Lower lobe of right lung (tissue), 2 donors: ENCODE data around the gene MRTFA. TPM values are rescaled to one million over a fixed set of nuclear protein-coding genes. Genes with fewer than 3 reads are reported as not detected.

Source experiments
- ATAC-seq, 2 donors: fragments of 200-7000 bp; cut with Tn5 transposase; one replicate each; pipeline ENCODE4 v1.9.1; 2020 to 2022; ENCODE audit warnings: mild to moderate bottlenecking in 2 of 2, moderate library complexity in 2 of 2
- DNase-seq: peaks from one replicate; pipeline ENCODE4 v3.0.0-alpha.2; 2020
- H3K27ac ChIP-seq: fragments of 200-600 bp; one replicate; pipeline ENCODE4 v1.8.0; 2022
- H3K27me3 ChIP-seq: fragments of 200-600 bp; one replicate; pipeline ENCODE4 v1.8.0; 2022; ENCODE audit warnings: low read depth
- H3K36me3 ChIP-seq: fragments of 200-600 bp; one replicate; pipeline ENCODE4 v1.8.0; 2022; ENCODE audit warnings: mild to moderate bottlenecking
- H3K4me1 ChIP-seq: fragments of 200-600 bp; one replicate; pipeline ENCODE4 v1.8.0; 2022
- H3K4me3 ChIP-seq: fragments of 200-600 bp; one replicate; pipeline ENCODE4 v1.8.0; 2022; ENCODE audit warnings: mild to moderate bottlenecking
- H3K9me3 ChIP-seq: fragments of 200-600 bp; one replicate; pipeline ENCODE4 v1.8.0; 2022
- intact Hi-C: fragments of 100-400 bp; cut with DNase I; formaldehyde crosslinking; loops from one replicate; pipeline ENCODE4 v1.11.0; 2022
- long read RNA-seq: library from polyadenylated mRNA; unstranded; transcript quantifications from one replicate; pipeline ENCODE4 v2.0.0, GENCODE V29; 2021
- total RNA-seq: library from RNA; stranded (reverse); fragmentation: NEBNext Ultra II Directional; extraction: Animal tissue kit (Norgen Biotek cat#: 25700); gene quantifications from one replicate; pipeline ENCODE4 v1.2.1, GENCODE V29; 2021
- TF ChIP-seq, protein P1 (sequence below): fragments of 200-600 bp; IDR thresholded peaks from one replicate; pipeline ENCODE4 v1.8.0; 2022; ENCODE audit warnings: antibody characterized with exemption, mild to moderate bottlenecking
- donor health status: DM: no; HTN: yes; CAD: no; lungs with severe emphysema.

MRTFA gene
- 54.2 TPM for total RNA-seq
- long read RNA-seq, partial matches to known transcripts = 11 of 40 reads
- long read RNA-seq, other reads (novel, unspliced or antisense) = 28 of 40 reads

DNA sequence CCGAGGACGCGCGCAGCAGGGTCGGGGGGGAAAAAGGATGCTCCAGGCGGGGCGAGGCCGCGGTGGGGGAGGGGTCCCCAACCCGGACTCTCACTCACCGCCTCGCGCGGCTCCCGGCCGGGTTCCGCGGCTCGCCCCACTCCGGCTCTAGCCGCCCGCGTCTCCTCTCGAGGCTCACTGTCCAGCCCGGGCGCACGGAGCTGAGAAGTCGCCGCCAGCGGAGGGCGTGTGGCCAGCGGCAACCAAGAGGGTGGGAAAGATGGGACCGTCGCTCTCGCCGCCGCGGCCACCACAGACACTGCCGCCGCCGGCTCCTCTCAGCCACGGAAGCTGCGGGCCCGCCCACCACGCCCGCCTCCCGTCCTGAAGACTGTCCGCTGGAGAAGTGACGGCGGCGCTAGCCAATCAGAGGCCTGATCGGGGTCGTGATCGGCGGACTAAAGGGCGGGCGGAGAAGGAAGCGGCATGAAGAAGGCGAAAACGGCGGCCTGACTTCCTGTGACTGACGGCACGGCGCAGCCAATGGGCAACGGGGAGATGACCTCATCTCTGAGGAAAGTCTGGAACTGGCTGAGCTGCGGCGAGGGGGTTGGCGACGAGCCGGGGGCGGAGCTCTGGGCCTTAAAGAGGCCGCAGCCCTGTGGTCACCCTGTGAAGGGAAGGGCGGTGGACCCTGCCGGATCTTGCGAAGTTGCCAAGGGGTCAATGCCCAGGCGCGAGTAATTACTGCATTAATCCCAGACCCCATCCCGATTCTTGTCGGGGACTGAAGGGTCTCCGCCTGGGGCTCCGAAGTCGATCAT is at the start of gene MRTFA:
TSS of gene MRTFA (minus strand) at position 340 of the 803 bp plus-strand sequence.
- peaks cover 33% of the 10 kb centered on the region for H3K4me1 ChIP-seq
- H3K27me3 ChIP-seq = no peaks in the 10 kb centered on the region
- intact Hi-C loops = no loop called here
- no peaks in the 10 kb centered on the region for H3K36me3 ChIP-seq
- peak; percentile 98 for ATAC-seq
- H3K4me3 ChIP-seq = peak within 1 kb of the TSS; percentile 80
- DNase-seq = peak; percentile 100
- peak within 1 kb of the TSS; percentile 95 for H3K27ac ChIP-seq
- H3K9me3 ChIP-seq = no peaks in the 10 kb centered on the region
- TF ChIP-seq, protein P1, sequence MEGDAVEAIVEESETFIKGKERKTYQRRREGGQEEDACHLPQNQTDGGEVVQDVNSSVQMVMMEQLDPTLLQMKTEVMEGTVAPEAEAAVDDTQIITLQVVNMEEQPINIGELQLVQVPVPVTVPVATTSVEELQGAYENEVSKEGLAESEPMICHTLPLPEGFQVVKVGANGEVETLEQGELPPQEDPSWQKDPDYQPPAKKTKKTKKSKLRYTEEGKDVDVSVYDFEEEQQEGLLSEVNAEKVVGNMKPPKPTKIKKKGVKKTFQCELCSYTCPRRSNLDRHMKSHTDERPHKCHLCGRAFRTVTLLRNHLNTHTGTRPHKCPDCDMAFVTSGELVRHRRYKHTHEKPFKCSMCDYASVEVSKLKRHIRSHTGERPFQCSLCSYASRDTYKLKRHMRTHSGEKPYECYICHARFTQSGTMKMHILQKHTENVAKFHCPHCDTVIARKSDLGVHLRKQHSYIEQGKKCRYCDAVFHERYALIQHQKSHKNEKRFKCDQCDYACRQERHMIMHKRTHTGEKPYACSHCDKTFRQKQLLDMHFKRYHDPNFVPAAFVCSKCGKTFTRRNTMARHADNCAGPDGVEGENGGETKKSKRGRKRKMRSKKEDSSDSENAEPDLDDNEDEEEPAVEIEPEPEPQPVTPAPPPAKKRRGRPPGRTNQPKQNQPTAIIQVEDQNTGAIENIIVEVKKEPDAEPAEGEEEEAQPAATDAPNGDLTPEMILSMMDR = no peak

DNA sequence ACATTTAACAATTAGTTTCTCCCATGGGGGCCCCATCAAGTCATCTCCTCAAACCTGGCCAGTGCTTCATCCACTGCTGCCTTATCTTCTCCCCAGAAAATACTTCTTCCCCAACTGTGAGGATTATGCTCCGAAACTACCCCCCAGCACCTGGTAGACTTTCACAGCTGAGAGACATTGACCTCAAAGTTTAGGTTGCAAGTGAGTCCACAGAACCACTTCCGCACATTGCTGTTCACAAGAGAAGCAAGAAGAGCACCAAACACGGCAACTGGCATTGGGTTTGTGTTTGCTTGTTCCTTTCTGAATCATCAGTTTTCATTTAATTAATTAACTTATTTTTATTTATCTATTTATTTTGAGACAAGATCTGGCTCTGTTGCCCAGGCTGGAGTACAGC is 48.9 kb upstream of the MRTFA start:
- intact Hi-C loops = no loop called here
- Histone ChIP-seq H3K36me3 (no peaks in the 10 kb centered on the region), H3K27me3 (peaks cover 5% of the 10 kb centered on the region), H3K4me3 (no peak overlapping the region), H3K4me1 (no peaks in the 10 kb centered on the region), H3K9me3 (no peaks in the 10 kb centered on the region), H3K27ac (no peak overlapping the region)
- TF ChIP-seq, protein P1 = no peak
- no peak for ATAC-seq
- DNase-seq = no peak

DNA sequence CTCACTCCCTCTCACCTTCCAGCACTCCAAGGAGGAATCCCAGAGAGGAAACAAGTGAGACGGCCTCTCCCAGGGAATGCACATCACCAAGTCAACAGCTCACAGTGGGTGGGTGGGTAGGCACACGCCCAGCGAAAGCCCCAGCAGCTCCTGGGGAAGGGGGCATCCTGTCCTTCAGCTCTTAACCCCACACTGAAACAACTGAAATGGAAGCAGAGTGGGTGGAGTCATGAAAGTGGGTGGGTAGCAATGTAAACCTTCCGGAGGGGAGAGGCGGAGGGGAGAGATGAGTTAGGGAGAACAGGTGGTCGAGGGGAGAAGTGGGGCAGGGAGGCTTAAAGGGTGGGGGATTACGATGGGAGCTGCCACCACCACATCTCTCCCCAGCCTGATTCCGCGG is 48.2 kb upstream of the MRTFA start:
- TF ChIP-seq, protein P1 = no peak
- Histone ChIP-seq H3K36me3 (no peaks in the 10 kb centered on the region), H3K4me3 (no peak overlapping the region), H3K27ac (no peak overlapping the region), H3K9me3 (no peaks in the 10 kb centered on the region), H3K27me3 (peaks cover 5% of the 10 kb centered on the region), H3K4me1 (peaks cover 6% of the 10 kb centered on the region)
- ATAC-seq = no peak
- intact Hi-C loops = no loop called here
- DNase-seq = no peak

DNA sequence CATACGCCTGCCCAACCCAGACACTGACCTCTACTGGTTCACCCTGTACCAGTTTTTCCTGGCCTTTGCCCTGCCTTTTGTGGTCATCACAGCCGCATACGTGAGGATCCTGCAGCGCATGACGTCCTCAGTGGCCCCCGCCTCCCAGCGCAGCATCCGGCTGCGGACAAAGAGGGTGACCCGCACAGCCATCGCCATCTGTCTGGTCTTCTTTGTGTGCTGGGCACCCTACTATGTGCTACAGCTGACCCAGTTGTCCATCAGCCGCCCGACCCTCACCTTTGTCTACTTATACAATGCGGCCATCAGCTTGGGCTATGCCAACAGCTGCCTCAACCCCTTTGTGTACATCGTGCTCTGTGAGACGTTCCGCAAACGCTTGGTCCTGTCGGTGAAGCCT is 44.9 kb upstream of the MRTFA start:
- no peak overlapping the region for H3K27ac ChIP-seq
- ATAC-seq (no peak), DNase-seq (no peak)
- H3K36me3 ChIP-seq = no peaks in the 10 kb centered on the region
- TF ChIP-seq, protein P1 = no peak
- no peaks in the 10 kb centered on the region for H3K9me3 ChIP-seq
- H3K4me3 ChIP-seq = no peak overlapping the region
- peaks cover 16% of the 10 kb centered on the region for H3K4me1 ChIP-seq
- peaks cover 16% of the 10 kb centered on the region for H3K27me3 ChIP-seq
- intact Hi-C loops = no loop called here

DNA sequence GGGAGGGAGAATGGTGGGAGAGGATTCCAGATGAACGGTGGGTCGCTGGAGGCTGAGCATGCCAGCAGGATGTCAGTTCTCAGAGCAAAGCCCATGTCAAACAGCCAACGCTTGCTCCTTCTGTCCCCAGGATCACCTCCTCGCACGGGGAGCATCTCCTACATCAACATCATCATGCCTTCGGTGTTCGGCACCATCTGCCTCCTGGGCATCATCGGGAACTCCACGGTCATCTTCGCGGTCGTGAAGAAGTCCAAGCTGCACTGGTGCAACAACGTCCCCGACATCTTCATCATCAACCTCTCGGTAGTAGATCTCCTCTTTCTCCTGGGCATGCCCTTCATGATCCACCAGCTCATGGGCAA is 44.3 kb upstream of the MRTFA start:
- Histone ChIP-seq H3K9me3 (no peaks in the 10 kb centered on the region), H3K4me1 (peaks cover 16% of the 10 kb centered on the region), H3K27me3 (peaks cover 16% of the 10 kb centered on the region), H3K36me3 (no peaks in the 10 kb centered on the region), H3K27ac (no peak overlapping the region), H3K4me3 (no peak overlapping the region)
- intact Hi-C loops = no loop called here
- DNase-seq (no peak), ATAC-seq (no peak)
- TF ChIP-seq, protein P1 = no peak
